OCI-LY3 (cell line): ENCODE measurements around the gene DPYSL4.
"Not testable (repeated sequence)": the region's sequence is repeated elsewhere in the genome, so short reads cannot be mapped to it uniquely, and the experiment has no call there.

Experiments used
- H2AFZ ChIP-seq: fragments of 200-600, 300-600 bp; shearing (Covaris generic); 2 replicates; pipeline ENCODE4 v1.6.0; 2014; ENCODE audit warnings: antibody characterized with exemption, low read depth, low read length
- H3K27ac ChIP-seq: fragments of 200-600, 300-600 bp; sonication (generic); 2 replicates; pipeline ENCODE4 v1.5.1; 2014; ENCODE audit warnings: mild to moderate bottlenecking, low read length, moderate library complexity, mixed read lengths
- H3K27me3 ChIP-seq: fragments of 200-600, 300-600 bp; sonication (generic); 2 replicates; pipeline ENCODE4 v1.6.1; 2014; ENCODE audit warnings: low read depth, low read length, mixed read lengths
- H3K36me3 ChIP-seq: fragments of 200-600, 300-600 bp; sonication (generic); replicated peaks from 2 replicates; pipeline ENCODE3; 2014; ENCODE audit warnings: low read depth, low read length, mixed read lengths
- H3K4me1 ChIP-seq: fragments of 300-600, 200-600 bp; sonication (generic); 2 replicates; pipeline ENCODE4 v1.6.1; 2014; ENCODE audit warnings: low read length, mixed read lengths
- H3K4me2 ChIP-seq: fragments of 200-600, 300-600 bp; sonication (generic); 2 replicates; pipeline ENCODE4 v1.6.1; 2014; ENCODE audit warnings: low read length, mixed read lengths
- H3K4me3 ChIP-seq: fragments of 300-600, 200-600 bp; sonication (generic); 2 replicates; pipeline ENCODE4 v1.5.1; 2014; ENCODE audit warnings: antibody characterized with exemption, mild to moderate bottlenecking, low read length, moderate library complexity
- H3K79me2 ChIP-seq: fragments of 300-600, 200-600 bp; shearing (Covaris generic); 2 replicates; pipeline ENCODE4 v1.6.1; 2014; ENCODE audit warnings: mild to moderate bottlenecking, low read length, mixed read lengths
- H3K9ac ChIP-seq: fragments of 300-600, 200-600 bp; shearing (Covaris generic); 2 replicates; pipeline ENCODE4 v1.6.0; 2014; ENCODE audit warnings: mild to moderate bottlenecking, low read length, moderate library complexity
- H3K9me3 ChIP-seq: fragments of 200-600, 300-600 bp; shearing (Covaris generic); 2 replicates; pipeline ENCODE4 v1.6.1; 2014; ENCODE audit warnings: low read length, mixed read lengths; ENCODE audit not compliant: insufficient read depth
- H4K20me1 ChIP-seq: fragments of 200-600, 300-600 bp; sonication (generic); 2 replicates; pipeline ENCODE4 v1.6.1; 2016; ENCODE audit warnings: low read length, mixed read lengths; ENCODE audit not compliant: insufficient read depth
- CTCF ChIP-seq: fragments of 200-600, 300-600 bp; sonication (generic); IDR thresholded peaks from 2 replicates; pipeline ENCODE4 v1.5.1; 2014; ENCODE audit warnings: antibody characterized with exemption, low read length, low read depth
- EZH2phosphoT487 ChIP-seq: fragments of 200-600 bp; shearing (Covaris generic); IDR thresholded peaks from 2 replicates; pipeline ENCODE4 v1.6.1; 2018; ENCODE audit warnings: antibody characterized with exemption, mixed run types, low read depth

Gene DPYSL4

GRCh38 chr10:132157101-132157500 is 29.6 kb upstream of the DPYSL4 start:
- no peaks in the 10 kb centered on the region for H3K79me2 ChIP-seq
- H3K4me1 ChIP-seq = no peaks in the 10 kb centered on the region
- no peaks in the 10 kb centered on the region for H3K36me3 ChIP-seq
- H2AFZ ChIP-seq = no peak overlapping the region
- H3K4me3 ChIP-seq = no peak overlapping the region
- no peak overlapping the region for H3K27ac ChIP-seq
- no peaks in the 10 kb centered on the region for H3K27me3 ChIP-seq
- H3K9ac ChIP-seq = no peak overlapping the region
- H3K4me2 ChIP-seq = no peak overlapping the region
- no peaks in the 10 kb centered on the region for H4K20me1 ChIP-seq
- no peak for TF ChIP-seq CTCF
- TF ChIP-seq EZH2phosphoT487 = no peak
- H3K9me3 ChIP-seq = no peaks in the 10 kb centered on the region

GRCh38 chr10:132158122-132158741 is 28.5 kb upstream of the DPYSL4 start:
- Histone ChIP-seq H4K20me1 (no peaks in the 10 kb centered on the region), H3K79me2 (no peaks in the 10 kb centered on the region), H3K4me1 (no peaks in the 10 kb centered on the region), H3K36me3 (no peaks in the 10 kb centered on the region), H3K27me3 (no peaks in the 10 kb centered on the region), H3K4me3 (no peak overlapping the region), H3K9me3 (no peaks in the 10 kb centered on the region), H3K4me2 (no peak overlapping the region), H3K27ac (no peak overlapping the region), H2AFZ (no peak overlapping the region), H3K9ac (no peak overlapping the region)
- TF ChIP-seq EZH2phosphoT487 (no peak), CTCF (no peak)

GRCh38 chr10:132158823-132159222 is 27.9 kb upstream of the DPYSL4 start:
- H3K4me3 ChIP-seq = no peak overlapping the region
- TF ChIP-seq EZH2phosphoT487 (no peak), CTCF (no peak)
- no peak overlapping the region for H3K4me2 ChIP-seq
- H2AFZ ChIP-seq = no peak overlapping the region
- no peaks in the 10 kb centered on the region for H3K4me1 ChIP-seq
- H3K9ac ChIP-seq = no peak overlapping the region
- no peaks in the 10 kb centered on the region for H3K36me3 ChIP-seq
- no peak overlapping the region for H3K27ac ChIP-seq
- H3K79me2 ChIP-seq = no peaks in the 10 kb centered on the region
- no peaks in the 10 kb centered on the region for H4K20me1 ChIP-seq
- H3K27me3 ChIP-seq = no peaks in the 10 kb centered on the region
- H3K9me3 ChIP-seq = no peaks in the 10 kb centered on the region

- not testable (repeated sequence) for H3K4me1 ChIP-seq, H2AFZ ChIP-seq, H3K9ac ChIP-seq, H3K27me3 ChIP-seq, H3K4me2 ChIP-seq, H3K36me3 ChIP-seq, H3K4me3 ChIP-seq, H4K20me1 ChIP-seq, H3K9me3 ChIP-seq, H3K79me2 ChIP-seq, H3K27ac ChIP-seq
Observed at GRCh38 chr10:132159302-132160230, 27.2 kb upstream of the DPYSL4 start.

- not testable (repeated sequence) for H3K9ac ChIP-seq, H3K9me3 ChIP-seq, H3K4me1 ChIP-seq, H2AFZ ChIP-seq, H3K27ac ChIP-seq, H4K20me1 ChIP-seq, H3K36me3 ChIP-seq, H3K27me3 ChIP-seq, H3K79me2 ChIP-seq, H3K4me2 ChIP-seq, H3K4me3 ChIP-seq
Observed at GRCh38 chr10:132160231-132160630, 26.5 kb upstream of the DPYSL4 start.

GRCh38 chr10:132160834-132161622 is 25.7 kb upstream of the DPYSL4 start:
- not testable (repeated sequence) for H3K4me1 ChIP-seq, H3K9ac ChIP-seq, H3K27ac ChIP-seq, H3K4me3 ChIP-seq, H3K36me3 ChIP-seq, H3K27me3 ChIP-seq, H3K79me2 ChIP-seq, H3K9me3 ChIP-seq, H2AFZ ChIP-seq, H4K20me1 ChIP-seq, H3K4me2 ChIP-seq
